Gastroesophageal sphincter (tissue), 4 donors: ENCODE data around the gene CRYGA. TPM values are rescaled to one million over a fixed set of nuclear protein-coding genes. Genes with fewer than 3 reads are reported as not detected.
A peak's percentile ranks its signal among the peaks of the same experiment; 100 is the strongest.

Experiments
- ATAC-seq: fragments of 150-250 bp; one replicate; pipeline ENCODE4 v1.9.1; 2016; ENCODE audit warnings: mild to moderate bottlenecking, moderate library complexity
- H3K27ac ChIP-seq, 4 donors: fragments of 200-600 bp; sonication (generic) in 3 of 4; 1 replicate in 3 of 4; 2 replicates in 1 of 4; pipeline ENCODE4 v1.5.1; 2016 to 2019
- H3K27me3 ChIP-seq: fragments of 200-600 bp; sonication (generic); one replicate; pipeline ENCODE4 v1.5.1; 2019
- H3K36me3 ChIP-seq, 2 donors: fragments of 200-600 bp; sonication (generic); one replicate each; pipeline ENCODE4 v1.5.1; 2019; ENCODE audit warnings: control low read depth in 1 of 2
- H3K4me1 ChIP-seq, 3 donors: fragments of 200-600 bp; sonication (generic); 1 replicate in 2 of 3; 2 replicates in 1 of 3; pipeline ENCODE4 v1.5.1; 2016 to 2019; ENCODE audit warnings: control low read depth in 2 of 3
- H3K4me3 ChIP-seq, 2 donors: fragments of 200-600 bp; sonication (generic); one replicate each; pipeline ENCODE4 v1.5.1; 2019; ENCODE audit warnings: mild to moderate bottlenecking in 1 of 2, moderate library complexity in 1 of 2
- H3K9me3 ChIP-seq, 3 donors: fragments of 200-600 bp; sonication (generic); one replicate each; pipeline ENCODE4 v1.5.1; 2017 to 2019; ENCODE audit warnings: control low read depth in 2 of 3
- CTCF ChIP-seq, 4 experiments: fragments of 200-600 bp in 2 of 4; fragments of 450-650 bp in 2 of 4; sonication (generic) in 1 of 4; IDR thresholded peaks; one replicate each; pipeline ENCODE4 v1.5.1; 2017 to 2019; ENCODE audit warnings: antibody characterized with exemption in 4 of 4, mild to moderate bottlenecking in 2 of 4, moderate library complexity in 2 of 4
- EP300 ChIP-seq: sonication (generic); formaldehyde crosslinking; IDR thresholded peaks from one replicate; pipeline ENCODE4 v1.6.1; 2017; ENCODE audit warnings: antibody characterized with exemption, mild to moderate bottlenecking
- POLR2A ChIP-seq, 2 donors: fragments of 450-650 bp; IDR thresholded peaks; one replicate each; pipeline ENCODE4 v1.6.1; 2017; ENCODE audit warnings: antibody characterized with exemption in 2 of 2, mild to moderate bottlenecking in 2 of 2, moderate library complexity in 1 of 2
- POLR2AphosphoS5 ChIP-seq: sonication (generic); formaldehyde crosslinking; IDR thresholded peaks from one replicate; pipeline ENCODE4 v1.6.1; 2017; ENCODE audit warnings: antibody characterized with exemption
- WGBS, 2 donors: methylation state at CpG; one replicate each; pipeline ENCODE4 v1.1.5; 2018; ENCODE audit warnings: low coverage in 1 of 2; 5-methylcytosine and 5-hydroxymethylcytosine counted together
- total RNA-seq, 4 donors: library from RNA; depleted of rRNA; stranded (reverse); fragments of >200 nt; gene quantifications; one replicate each; pipeline ENCODE4 v1.1.0, GENCODE V29; 2016

CRYGA gene
- total RNA-seq, 4 donors from 2014 or later = not detected

- H3K4me3 ChIP-seq = no peak overlapping the region
- 50 to 69% methylated on average over 7 of the region's 7 CpGs for WGBS, 2 donors
- no peaks in the 10 kb centered on the region for H3K36me3 ChIP-seq
- H3K4me1 ChIP-seq = no peaks in the 10 kb centered on the region
- H3K9me3 ChIP-seq = no peaks in the 10 kb centered on the region
- peaks cover 20% of the 10 kb centered on the region for H3K27me3 ChIP-seq
- no peak overlapping the region for H3K27ac ChIP-seq
- ATAC-seq = no peak
- TF ChIP-seq POLR2A (IDR thresholded peaks at IDR 0.05) (no peak), CTCF (IDR thresholded peaks at IDR 0.05) (no peak), POLR2AphosphoS5 (no peak), EP300 (no peak)
Observed at GRCh38 chr2:208183526-208183925, 20.1 kb upstream of the CRYGA start.

- no peak for TF ChIP-seq CTCF (IDR thresholded peaks at IDR 0.05)
- no peak for TF ChIP-seq EP300
- TF ChIP-seq POLR2A (IDR thresholded peaks at IDR 0.05) = no peak
- no peak for TF ChIP-seq POLR2AphosphoS5
Observed at GRCh38 chr2:208182835-208183234, 19.4 kb upstream of the CRYGA start.

GRCh38 chr2:208179028-208179609 lies 15.7 kb upstream of the CRYGA start:
- Histone ChIP-seq H3K27me3 (peaks cover 9% of the 10 kb centered on the region), H3K27ac (no peak overlapping the region), H3K36me3 (no peaks in the 10 kb centered on the region), H3K4me3 (no peak overlapping the region), H3K9me3 (no peaks in the 10 kb centered on the region), H3K4me1 (peaks cover 0 to 10% (median 3%) of the 10 kb centered on the region in 3 donors)
- WGBS, 2 donors = 53 to 60% methylated on average over 2 to 3 of the region's 4 CpGs
- ATAC-seq = no peak
- TF ChIP-seq POLR2A (IDR thresholded peaks at IDR 0.05) (no peak), POLR2AphosphoS5 (no peak), EP300 (no peak), CTCF (IDR thresholded peaks at IDR 0.05) (no peak)

More at GRCh38 chr2:208182835-208183234, 19.4 kb upstream of the CRYGA start:
- H3K4me1 ChIP-seq = no peaks in the 10 kb centered on the region
- 34 to 74% methylated on average over 3 of the region's 3 CpGs for WGBS, 2 donors
- no peak overlapping the region for H3K27ac ChIP-seq
- H3K36me3 ChIP-seq = no peaks in the 10 kb centered on the region
- no peak overlapping the region for H3K4me3 ChIP-seq
- peaks cover 20% of the 10 kb centered on the region for H3K27me3 ChIP-seq
- no peak for ATAC-seq
- no peaks in the 10 kb centered on the region for H3K9me3 ChIP-seq

GRCh38 chr2:208175840-208176153 lies 12.4 kb upstream of the CRYGA start:
- H3K36me3 ChIP-seq = no peaks in the 10 kb centered on the region
- no peak for TF ChIP-seq EP300
- TF ChIP-seq CTCF (IDR thresholded peaks at IDR 0.05) = no peak
- no peak for TF ChIP-seq POLR2AphosphoS5
- TF ChIP-seq POLR2A (IDR thresholded peaks at IDR 0.05) = no peak
- H3K4me3 ChIP-seq = no peak overlapping the region
- H3K27me3 ChIP-seq = no peaks in the 10 kb centered on the region
- no peak for ATAC-seq
- H3K9me3 ChIP-seq = no peaks in the 10 kb centered on the region
- H3K4me1 ChIP-seq = peaks cover 0 to 10% (median 3%) of the 10 kb centered on the region in 3 donors
- WGBS, 2 donors = 69 to 74% methylated on average over 4 to 6 of the region's 6 CpGs
- H3K27ac ChIP-seq = no peak overlapping the region

- no peaks in the 10 kb centered on the region for H3K36me3 ChIP-seq
- H3K27me3 ChIP-seq = no peaks in the 10 kb centered on the region
- TF ChIP-seq EP300 = no peak
- TF ChIP-seq POLR2A (IDR thresholded peaks at IDR 0.05) = no peak
- TF ChIP-seq CTCF (IDR thresholded peaks at IDR 0.05) = peak; percentile 73 to 89 (median 80)
- TF ChIP-seq POLR2AphosphoS5 = no peak
- H3K4me1 ChIP-seq = peaks cover 0 to 10% (median 3%) of the 10 kb centered on the region in 3 donors
- H3K27ac ChIP-seq = no peak overlapping the region
- ATAC-seq = peak; percentile 95
- no peak overlapping the region for H3K4me3 ChIP-seq
- 34 to 37% methylated on average over 15 to 16 of the region's 21 CpGs for WGBS, 2 donors
- H3K9me3 ChIP-seq = no peaks in the 10 kb centered on the region
Observed at GRCh38 chr2:208175069-208175839, 11.9 kb upstream of the CRYGA start.
